Activated T-cell treated with anti-CD3 and anti-CD28 coated beads, Interleukin-2, amount 50 U/mL, for 24 hours (primary cell): ENCODE measurements around the gene CRYAA.
"Not testable (repeated sequence)": the region's sequence is repeated elsewhere in the genome, so short reads cannot be mapped to it uniquely, and the experiment has no call there.

Source experiments
- DNase-seq: peaks from one replicate; pipeline ENCODE4 v3.0.0-alpha.2; 2020
- H3K27ac Mint-ChIP-seq: 2 replicates; pipeline ENCODE4 v1.8.0; 2020; ENCODE audit warnings: mild to moderate bottlenecking, mixed read lengths
- H3K27me3 Mint-ChIP-seq: 2 replicates; pipeline ENCODE4 v1.8.0; 2020; ENCODE audit warnings: mixed read lengths
- H3K36me3 Mint-ChIP-seq: 2 replicates; pipeline ENCODE4 v1.8.0; 2020; ENCODE audit warnings: low read depth, mixed read lengths
- H3K4me1 Mint-ChIP-seq: 2 replicates; pipeline ENCODE4 v1.8.0; 2020; ENCODE audit warnings: low read depth, mixed read lengths
- H3K4me3 Mint-ChIP-seq: 2 replicates; pipeline ENCODE4 v1.8.0; 2020; ENCODE audit warnings: mild to moderate bottlenecking, moderate library complexity, mixed read lengths
- H3K9me3 Mint-ChIP-seq: 2 replicates; pipeline ENCODE4 v1.8.0; 2020; ENCODE audit warnings: mixed read lengths

The CRYAA gene

DNA sequence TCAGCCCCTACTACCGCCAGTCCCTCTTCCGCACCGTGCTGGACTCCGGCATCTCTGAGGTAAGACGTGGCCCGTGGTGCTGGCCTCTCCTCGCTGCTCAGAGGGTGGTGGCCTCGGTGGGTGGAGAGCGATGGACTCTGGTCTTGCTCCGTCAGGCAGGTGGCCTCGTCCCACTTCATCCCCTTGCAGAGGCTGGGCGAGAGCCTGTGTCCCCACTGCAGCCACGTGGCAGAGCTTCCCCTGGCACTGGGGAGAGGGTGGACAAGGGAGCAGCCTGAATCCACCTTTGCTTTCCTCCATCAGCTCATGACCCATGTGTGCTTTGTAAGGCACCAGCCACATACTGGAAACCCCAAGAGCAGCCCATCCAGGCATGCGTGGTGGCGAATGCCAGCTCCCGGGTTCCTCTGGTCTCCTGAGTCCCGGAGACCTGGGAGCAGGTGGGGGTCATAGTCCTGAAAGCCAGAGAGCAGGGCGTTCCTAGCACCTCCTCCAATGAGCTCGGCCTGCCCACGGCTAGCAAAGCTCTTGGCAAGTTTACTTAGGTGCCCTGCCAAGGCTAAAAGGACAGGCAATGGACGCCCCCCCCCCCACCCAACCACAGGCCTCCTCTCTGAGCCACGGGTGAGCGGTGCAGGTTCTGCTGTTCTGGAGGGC is 550 bp downstream of the CRYAA start:
- not testable (repeated sequence) for H3K4me1 Mint-ChIP-seq, H3K9me3 Mint-ChIP-seq, H3K36me3 Mint-ChIP-seq, H3K27me3 Mint-ChIP-seq, H3K4me3 Mint-ChIP-seq, DNase-seq, H3K27ac Mint-ChIP-seq

DNA sequence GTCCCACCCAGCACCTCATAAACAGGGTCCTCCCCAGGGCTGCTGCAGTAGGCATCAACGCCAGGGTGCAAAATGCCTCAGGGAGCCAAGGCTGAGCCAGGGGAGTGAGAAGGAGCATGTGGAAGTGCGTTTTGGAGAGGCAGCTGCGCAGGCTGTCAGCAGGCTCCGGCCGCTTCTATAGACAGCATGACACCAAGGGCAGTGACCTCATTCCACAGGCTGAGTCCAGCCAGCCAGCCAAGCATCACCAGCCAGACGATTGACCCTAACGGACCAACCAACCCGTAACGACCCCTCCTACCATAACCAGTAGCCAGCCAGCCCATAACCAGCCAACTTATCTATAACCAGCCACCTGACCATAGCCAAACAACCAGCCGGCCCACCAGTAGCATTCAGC is 1.1 kb downstream of the CRYAA start:
- H3K36me3 Mint-ChIP-seq, H3K27me3 Mint-ChIP-seq, DNase-seq, H3K27ac Mint-ChIP-seq, H3K4me1 Mint-ChIP-seq, H3K9me3 Mint-ChIP-seq, H3K4me3 Mint-ChIP-seq: not testable (repeated sequence)

DNA sequence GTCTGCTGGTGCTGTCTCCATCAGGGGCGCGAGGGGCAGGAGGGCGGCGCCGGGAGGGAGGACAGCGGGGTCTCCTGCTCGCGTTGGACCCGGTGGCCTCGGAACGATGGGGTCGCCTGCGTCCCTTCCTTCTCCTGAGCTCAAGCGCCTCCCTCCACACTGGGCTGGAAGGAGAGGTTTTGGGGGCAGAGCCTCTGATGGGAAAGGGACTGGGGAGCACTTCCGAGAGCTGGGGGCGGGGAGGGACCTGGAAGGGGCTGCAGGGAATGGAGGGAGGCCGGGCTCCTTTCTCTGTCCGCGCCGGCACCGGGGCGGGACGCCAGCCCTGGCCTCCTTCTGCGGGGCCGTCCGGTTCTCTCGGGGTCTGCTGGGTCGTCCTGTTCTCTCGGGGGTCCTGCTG is 4.0 kb downstream of the CRYAA start:
- H3K9me3 Mint-ChIP-seq, H3K4me1 Mint-ChIP-seq, H3K36me3 Mint-ChIP-seq, H3K4me3 Mint-ChIP-seq, H3K27ac Mint-ChIP-seq, H3K27me3 Mint-ChIP-seq, DNase-seq: not testable (repeated sequence)

DNA sequence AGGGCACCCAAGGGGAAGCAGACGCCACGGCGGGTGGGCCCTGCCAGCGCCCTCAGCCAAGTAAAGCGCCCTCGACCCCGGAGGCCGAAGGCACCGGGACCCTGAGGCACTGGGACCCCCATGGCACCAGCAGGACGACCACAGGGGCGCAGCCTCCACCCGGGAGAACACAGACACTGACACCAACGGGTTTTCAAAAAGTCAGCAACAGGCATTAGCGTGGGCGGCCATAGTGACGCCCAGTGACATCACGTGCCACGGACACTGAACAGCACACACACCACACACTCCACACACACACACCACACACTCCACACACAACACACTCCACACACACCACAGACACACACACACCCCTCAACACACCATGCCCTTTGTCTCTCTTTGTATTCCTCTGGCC is 4.6 kb downstream of the CRYAA start:
- not testable (repeated sequence) for DNase-seq, H3K4me1 Mint-ChIP-seq, H3K9me3 Mint-ChIP-seq, H3K27ac Mint-ChIP-seq, H3K4me3 Mint-ChIP-seq, H3K27me3 Mint-ChIP-seq, H3K36me3 Mint-ChIP-seq

DNA sequence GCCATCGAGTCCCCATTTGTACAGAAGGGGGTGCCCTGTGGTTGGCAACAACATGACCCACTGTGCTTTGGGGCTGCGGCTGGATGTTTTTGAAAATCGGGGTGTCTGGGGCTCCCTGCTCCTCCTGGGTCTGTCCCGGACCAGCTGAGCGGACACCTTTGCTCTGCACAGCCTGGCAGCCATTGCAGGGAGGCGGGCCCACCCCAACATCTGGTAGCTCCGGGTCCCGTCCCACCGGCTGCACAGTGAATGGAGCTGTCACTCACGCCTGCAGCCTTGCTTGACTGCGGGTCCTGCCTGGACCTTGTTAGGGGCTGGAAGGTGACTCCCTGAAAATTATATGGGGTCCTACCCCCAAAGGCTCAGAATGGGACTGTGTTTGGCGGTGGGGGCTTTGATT is 5.1 kb downstream of the CRYAA start:
- H3K9me3 Mint-ChIP-seq, H3K27ac Mint-ChIP-seq, H3K4me1 Mint-ChIP-seq, H3K4me3 Mint-ChIP-seq, H3K36me3 Mint-ChIP-seq, DNase-seq, H3K27me3 Mint-ChIP-seq: not testable (repeated sequence)

DNA sequence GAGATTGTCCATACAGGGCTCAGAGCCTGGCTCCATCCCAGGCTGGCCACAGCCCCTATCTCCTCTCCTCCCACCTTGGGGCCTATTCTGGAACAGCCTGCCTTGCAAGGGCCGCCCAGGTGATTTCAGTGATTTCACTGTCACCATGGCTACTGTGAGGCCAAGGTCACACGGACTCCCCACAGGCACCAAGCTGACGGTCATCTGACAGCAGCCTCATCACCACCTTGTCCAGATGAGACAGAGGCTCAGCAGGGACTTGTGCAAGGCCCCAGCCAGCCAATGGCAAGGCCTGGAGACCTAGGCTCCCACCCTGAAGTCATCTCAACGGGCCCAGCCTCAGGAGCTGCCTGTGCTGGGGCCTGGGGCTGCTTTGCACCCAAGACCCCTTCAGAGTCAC is 6.2 kb downstream of the CRYAA start:
- H3K4me1 Mint-ChIP-seq, H3K36me3 Mint-ChIP-seq, H3K27ac Mint-ChIP-seq, H3K27me3 Mint-ChIP-seq, H3K9me3 Mint-ChIP-seq, H3K4me3 Mint-ChIP-seq, DNase-seq: not testable (repeated sequence)

DNA sequence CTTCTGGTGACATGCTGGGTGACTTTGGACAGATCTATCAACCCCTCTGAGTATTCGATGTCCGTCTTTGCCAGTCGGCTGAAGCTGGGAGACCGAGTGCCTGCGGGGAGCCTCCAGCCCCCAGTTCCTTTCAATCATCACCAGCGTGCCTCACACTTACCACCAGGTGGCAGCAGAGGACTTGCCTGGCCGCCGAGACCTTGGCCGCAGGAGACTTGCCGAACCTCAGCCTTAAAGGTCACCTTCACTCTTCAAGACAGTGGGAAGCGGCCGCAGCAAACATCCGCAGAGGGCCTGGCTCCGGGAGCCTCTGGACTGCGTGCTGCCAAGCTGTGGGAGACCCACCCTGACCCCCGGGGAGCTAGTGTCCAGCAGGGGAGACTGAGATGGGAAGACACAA is 7.8 kb downstream of the CRYAA start:
- not testable (repeated sequence) for DNase-seq, H3K4me3 Mint-ChIP-seq, H3K27me3 Mint-ChIP-seq, H3K4me1 Mint-ChIP-seq, H3K9me3 Mint-ChIP-seq, H3K27ac Mint-ChIP-seq, H3K36me3 Mint-ChIP-seq

DNA sequence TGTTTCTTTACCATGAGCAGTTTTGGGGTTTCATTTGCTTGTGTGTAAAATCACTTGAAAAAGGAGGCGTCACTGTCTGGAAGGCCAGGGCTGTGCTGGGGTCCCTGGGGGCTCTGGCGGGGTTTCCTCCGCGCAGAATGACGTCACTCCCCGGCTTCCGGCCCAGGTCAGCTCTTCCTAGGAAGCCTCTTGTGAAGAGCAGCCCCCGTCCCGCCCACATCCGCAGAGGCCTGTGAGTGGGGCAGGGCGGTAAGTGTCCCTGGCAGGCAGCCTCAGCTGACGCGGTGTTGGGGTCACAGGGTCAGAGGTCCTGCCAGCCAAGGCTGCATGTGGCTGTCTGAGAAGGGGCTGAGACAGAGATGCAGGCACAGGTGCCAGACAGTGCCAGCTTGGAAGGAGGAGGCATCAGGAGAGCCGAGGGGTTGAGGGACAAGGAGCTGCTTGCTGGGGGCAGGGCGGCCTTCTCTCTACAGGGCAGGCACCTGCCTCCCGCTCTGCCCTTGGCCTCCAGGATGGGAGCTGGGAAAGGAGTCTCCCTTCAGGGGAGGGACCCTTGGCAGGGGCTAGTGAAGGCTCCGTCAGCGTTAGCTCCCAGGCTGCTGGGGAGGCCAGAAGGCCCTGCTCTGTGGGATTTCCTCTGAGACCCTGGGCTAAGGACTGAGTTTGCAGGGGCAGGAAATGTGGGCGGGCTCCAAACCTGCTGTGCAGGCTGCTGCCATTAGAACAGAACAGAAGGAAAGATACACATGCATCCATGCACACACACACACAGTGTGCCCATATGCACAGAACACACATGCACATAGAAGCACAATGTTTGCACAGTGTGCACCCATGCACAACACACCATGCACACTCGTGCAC is 8.5 kb downstream of the CRYAA start:
- not testable (repeated sequence) for DNase-seq, H3K9me3 Mint-ChIP-seq, H3K4me3 Mint-ChIP-seq, H3K27ac Mint-ChIP-seq, H3K36me3 Mint-ChIP-seq, H3K27me3 Mint-ChIP-seq, H3K4me1 Mint-ChIP-seq

DNA sequence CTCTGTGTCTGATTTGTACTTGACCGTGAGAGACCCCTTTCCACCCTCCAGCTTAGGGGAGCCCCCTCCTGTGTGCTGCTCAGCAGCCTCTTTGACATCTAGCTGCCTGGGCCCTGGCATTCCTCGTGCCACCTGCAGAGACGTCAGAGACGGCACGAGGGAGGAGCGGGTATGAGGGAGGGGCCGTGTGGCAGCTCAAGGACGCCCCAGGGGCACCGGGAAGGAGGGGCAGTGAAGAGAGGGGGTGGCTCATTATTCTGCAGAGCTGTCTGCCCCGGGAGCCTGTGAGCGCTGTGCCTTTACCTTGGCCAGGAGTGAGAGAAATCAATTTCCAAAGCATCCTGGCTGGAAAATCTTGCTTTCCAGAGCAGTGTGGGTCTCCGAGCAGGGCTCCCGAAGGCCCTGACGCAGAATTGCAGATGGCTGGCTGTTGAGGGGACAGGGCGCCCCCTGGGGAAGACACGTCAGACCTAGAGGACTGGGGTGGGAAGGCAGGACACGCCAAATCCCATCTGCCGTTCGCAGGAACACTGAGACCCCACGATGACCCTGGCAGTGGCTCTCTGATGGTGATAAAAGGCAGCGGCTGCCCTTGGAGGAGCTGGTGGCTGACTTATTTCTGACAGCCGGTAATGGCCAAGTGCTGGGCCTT is 9.5 kb downstream of the CRYAA start:
- H3K36me3 Mint-ChIP-seq, H3K9me3 Mint-ChIP-seq, DNase-seq, H3K27ac Mint-ChIP-seq, H3K27me3 Mint-ChIP-seq, H3K4me1 Mint-ChIP-seq, H3K4me3 Mint-ChIP-seq: not testable (repeated sequence)

DNA sequence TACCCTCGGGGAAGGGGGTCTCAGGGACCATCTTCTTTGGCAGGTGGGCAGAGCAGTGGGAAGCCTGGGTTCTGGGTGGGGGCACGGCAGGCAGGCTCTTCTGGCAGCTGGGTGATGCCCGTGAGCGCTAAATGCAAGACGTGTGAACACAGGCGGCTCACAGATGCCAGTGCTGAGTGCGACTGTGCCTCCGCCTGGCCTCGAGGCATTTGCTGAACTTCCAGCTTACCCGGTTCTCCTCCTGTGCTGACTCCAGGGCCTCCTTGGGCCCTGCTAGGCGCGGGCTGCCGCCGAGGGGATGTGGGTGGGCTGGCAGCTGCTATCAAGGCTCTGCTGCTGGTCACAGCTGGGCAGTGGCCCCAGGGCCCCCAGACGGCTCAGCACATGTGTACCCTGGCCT is 12.2 kb downstream of the CRYAA start:
- H3K4me1 Mint-ChIP-seq, H3K36me3 Mint-ChIP-seq, H3K9me3 Mint-ChIP-seq, DNase-seq, H3K27ac Mint-ChIP-seq, H3K4me3 Mint-ChIP-seq, H3K27me3 Mint-ChIP-seq: not testable (repeated sequence)

DNA sequence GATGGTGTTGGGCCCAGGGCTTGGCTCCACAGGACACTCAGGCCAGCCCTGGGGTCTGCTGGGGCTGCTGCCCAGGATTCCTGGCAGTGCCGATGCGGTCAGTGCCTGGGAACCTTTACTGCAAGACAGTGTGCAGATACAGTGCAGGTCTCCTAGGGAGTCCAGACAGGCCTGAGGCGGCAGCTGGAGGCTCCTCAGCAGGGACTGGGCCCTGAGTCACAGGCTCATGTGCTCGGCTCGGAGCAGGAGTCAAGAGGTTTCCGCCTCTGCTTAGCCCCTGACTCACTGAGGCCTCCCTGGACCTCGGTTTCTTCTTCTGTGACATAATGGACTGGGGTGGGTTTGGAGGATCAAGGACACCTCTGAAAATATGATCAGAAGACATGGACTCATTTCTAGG is 18.5 kb downstream of the CRYAA start:
- H3K27me3 Mint-ChIP-seq, H3K27ac Mint-ChIP-seq, H3K4me1 Mint-ChIP-seq, DNase-seq, H3K36me3 Mint-ChIP-seq, H3K4me3 Mint-ChIP-seq, H3K9me3 Mint-ChIP-seq: not testable (repeated sequence)

DNA sequence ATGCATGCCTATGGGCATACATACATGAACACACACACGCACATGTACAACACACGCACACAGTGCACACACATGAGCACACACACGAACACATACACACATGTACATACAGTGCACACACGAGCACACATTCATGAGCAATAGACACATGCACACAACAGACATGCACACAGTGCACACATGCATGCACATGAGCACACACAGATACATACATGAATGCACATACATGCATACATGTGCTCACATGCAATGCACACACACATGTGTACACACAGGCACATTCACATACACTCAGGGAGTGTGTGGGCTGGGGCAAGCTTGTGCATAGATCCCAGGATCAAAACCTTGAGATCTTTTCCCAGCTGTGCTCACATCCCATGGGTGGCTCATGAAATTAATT is 18.9 kb downstream of the CRYAA start:
- Mint-ChIP-seq H3K4me1 (no peaks in the 10 kb centered on the region), H3K27ac (no peak overlapping the region), H3K4me3 (no peak overlapping the region), H3K36me3 (no peaks in the 10 kb centered on the region), H3K27me3 (no peaks in the 10 kb centered on the region), H3K9me3 (no peaks in the 10 kb centered on the region)
- no peak for DNase-seq

DNA sequence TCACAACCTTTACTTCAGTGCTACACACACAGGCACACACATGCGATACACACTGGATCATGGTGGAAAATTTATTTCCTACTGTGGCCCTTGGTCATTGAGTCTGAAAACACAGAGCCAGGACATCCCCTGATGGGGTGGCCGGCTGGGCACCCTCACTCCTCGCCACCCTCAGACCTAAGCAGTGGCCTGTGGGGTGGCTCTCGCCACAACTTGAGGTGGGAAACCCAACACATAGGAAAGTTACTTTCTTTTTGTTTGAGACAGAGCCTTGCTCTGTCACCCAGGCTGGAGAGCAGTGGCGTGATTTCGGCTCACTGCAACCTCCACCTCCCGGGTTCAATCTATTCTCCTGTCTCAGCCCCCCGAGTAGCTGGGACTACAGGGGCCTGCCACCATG is 19.4 kb downstream of the CRYAA start:
- no peaks in the 10 kb centered on the region for H3K36me3 Mint-ChIP-seq
- H3K9me3 Mint-ChIP-seq = no peaks in the 10 kb centered on the region
- H3K27ac Mint-ChIP-seq = no peak overlapping the region
- H3K27me3 Mint-ChIP-seq = no peaks in the 10 kb centered on the region
- no peaks in the 10 kb centered on the region for H3K4me1 Mint-ChIP-seq
- DNase-seq = peak; percentile 8
- no peak overlapping the region for H3K4me3 Mint-ChIP-seq

DNA sequence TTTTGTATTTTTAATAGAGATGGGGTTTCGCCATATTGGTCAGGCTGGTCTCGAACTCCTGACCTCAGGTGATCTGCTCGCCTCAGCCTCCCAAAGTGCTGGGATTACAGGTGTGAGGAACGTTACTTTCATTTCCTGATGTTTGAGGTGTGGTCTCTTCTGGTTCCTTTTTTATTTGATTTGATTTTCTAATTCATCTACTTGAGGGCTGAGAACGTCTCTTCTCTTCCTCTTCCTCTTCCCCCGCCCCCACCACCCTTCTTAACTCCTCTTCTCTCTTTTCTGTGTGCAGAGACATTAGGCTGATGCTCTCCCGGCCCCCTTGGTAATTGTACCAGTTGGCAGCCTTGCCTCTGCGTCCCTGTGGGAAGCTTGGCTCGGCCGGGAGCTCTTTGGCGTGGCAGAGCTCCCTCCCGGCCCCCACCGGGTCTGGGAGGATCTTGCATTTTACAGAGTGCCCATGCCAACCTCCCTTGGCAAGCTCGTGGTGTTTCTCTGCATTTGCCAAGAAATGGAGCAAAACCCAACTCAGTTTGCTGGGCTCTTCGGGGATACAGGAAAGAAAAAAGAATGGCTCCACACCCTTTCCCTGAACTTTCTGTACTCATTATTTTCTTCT is 19.9 kb downstream of the CRYAA start:
- Mint-ChIP-seq H3K27ac (no peak overlapping the region), H3K4me1 (no peaks in the 10 kb centered on the region), H3K27me3 (no peaks in the 10 kb centered on the region), H3K9me3 (no peaks in the 10 kb centered on the region), H3K4me3 (no peak overlapping the region), H3K36me3 (no peaks in the 10 kb centered on the region)
- DNase-seq = peak; percentile 7

DNA sequence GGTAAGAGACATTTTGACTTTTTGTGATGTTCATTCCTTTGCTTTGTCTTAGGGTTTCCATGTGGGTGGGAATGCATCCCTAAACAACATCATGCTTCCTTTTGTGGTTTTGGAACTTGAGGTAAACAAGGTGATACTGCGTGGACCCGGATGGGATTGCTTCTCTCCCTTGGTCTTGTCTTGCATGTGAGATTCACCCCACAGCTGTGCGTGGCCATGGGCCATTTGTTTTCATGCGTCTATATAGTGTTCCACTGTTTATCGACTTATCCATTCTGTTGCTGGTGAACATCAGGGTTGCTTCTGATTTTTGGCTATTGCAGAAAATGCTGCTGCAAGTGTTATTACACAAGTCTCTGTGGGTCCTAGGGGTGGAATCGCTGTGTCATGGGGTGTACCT is 21.1 kb downstream of the CRYAA start:
- H3K4me1 Mint-ChIP-seq = no peaks in the 10 kb centered on the region
- no peak for DNase-seq
- no peak overlapping the region for H3K4me3 Mint-ChIP-seq
- no peak overlapping the region for H3K27ac Mint-ChIP-seq
- peaks cover 3% of the 10 kb centered on the region for H3K27me3 Mint-ChIP-seq
- H3K36me3 Mint-ChIP-seq = no peaks in the 10 kb centered on the region
- H3K9me3 Mint-ChIP-seq = no peaks in the 10 kb centered on the region
